Endothelial cell of umbilical vein (primary cell): Measurements from ENCODE around the gene CCM2.

Source experiments
- EZH2 ChIP-seq: IDR thresholded peaks from 2 replicates; pipeline ENCODE4 v1.6.1; 2012; ENCODE audit warnings: borderline replicate concordance, low read depth, mild to moderate bottlenecking, moderate library complexity, low read length, inconsistent platforms; ENCODE audit not compliant: severe bottlenecking
- FOS ChIP-seq: IDR thresholded peaks from 2 replicates; pipeline ENCODE4 v1.6.1; 2011; ENCODE audit warnings: mild to moderate bottlenecking, low read length, moderate library complexity, borderline replicate concordance; ENCODE audit not compliant: insufficient read depth
- GATA2 ChIP-seq: IDR thresholded peaks from 2 replicates; pipeline ENCODE4 v1.7.0; 2011; ENCODE audit warnings: low read depth, mild to moderate bottlenecking, moderate library complexity, mixed read lengths, low read length; ENCODE audit not compliant: insufficient read length, insufficient read depth
- JUN ChIP-seq: IDR thresholded peaks from 2 replicates; pipeline ENCODE4 v1.6.1; 2011; ENCODE audit warnings: borderline replicate concordance, low read depth; ENCODE audit not compliant: insufficient read length, insufficient read depth
- MYC ChIP-seq: IDR thresholded peaks from one replicate; pipeline ENCODE4 v1.6.1; 2011; ENCODE audit warnings: mild to moderate bottlenecking, low read depth, low read length
- POLR2A ChIP-seq: IDR thresholded peaks from 2 replicates; pipeline ENCODE4 v1.6.1; 2012; ENCODE audit warnings: low read depth, mild to moderate bottlenecking, control low read depth, low read length
- POLR2AphosphoS5 ChIP-seq: IDR thresholded peaks from 2 replicates; pipeline ENCODE4 v1.6.1; 2012; ENCODE audit warnings: low read depth, mild to moderate bottlenecking, control low read depth, low read length, moderate library complexity; ENCODE audit not compliant: insufficient read depth
- TF ChIP-seq, protein P1 (sequence below), 2 donors: IDR thresholded peaks; 1 replicate in 1 of 2; 2 replicates in 1 of 2; pipeline ENCODE4 v1.5.1; 2011; ENCODE audit warnings: low read length in 2 of 2, mild to moderate bottlenecking in 2 of 2, moderate library complexity in 2 of 2, control low read depth in 1 of 2, inconsistent platforms in 1 of 2, low read depth in 1 of 2; ENCODE audit not compliant: insufficient read depth in 1 of 2; ENCODE audit errors: extremely low read depth in 1 of 2
- TF ChIP-seq, protein P2 (sequence below): IDR thresholded peaks from 2 replicates; pipeline ENCODE4 v1.6.1; 2011; ENCODE audit not compliant: insufficient read depth, insufficient read length

DNA sequence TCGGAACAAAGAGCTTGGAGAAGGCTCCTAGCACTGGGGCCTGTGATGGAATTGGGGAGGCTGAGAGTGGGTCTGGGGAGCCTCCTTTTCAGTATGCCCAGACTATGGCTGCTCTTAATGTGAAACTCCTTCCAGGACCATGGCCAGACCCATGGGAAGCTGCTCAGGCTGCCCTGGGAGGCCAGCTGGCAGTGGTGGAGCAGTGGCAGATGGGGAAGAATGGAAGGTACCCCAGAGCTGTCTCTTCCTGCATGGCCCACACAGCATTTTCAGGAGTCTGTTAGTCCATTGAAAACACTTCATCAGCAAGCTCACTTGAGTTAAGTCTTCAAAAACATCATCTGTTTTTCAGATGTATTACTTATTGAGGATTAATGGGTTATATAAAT is 70.2 kb downstream of the CCM2 start:
- TF ChIP-seq, protein P1, sequence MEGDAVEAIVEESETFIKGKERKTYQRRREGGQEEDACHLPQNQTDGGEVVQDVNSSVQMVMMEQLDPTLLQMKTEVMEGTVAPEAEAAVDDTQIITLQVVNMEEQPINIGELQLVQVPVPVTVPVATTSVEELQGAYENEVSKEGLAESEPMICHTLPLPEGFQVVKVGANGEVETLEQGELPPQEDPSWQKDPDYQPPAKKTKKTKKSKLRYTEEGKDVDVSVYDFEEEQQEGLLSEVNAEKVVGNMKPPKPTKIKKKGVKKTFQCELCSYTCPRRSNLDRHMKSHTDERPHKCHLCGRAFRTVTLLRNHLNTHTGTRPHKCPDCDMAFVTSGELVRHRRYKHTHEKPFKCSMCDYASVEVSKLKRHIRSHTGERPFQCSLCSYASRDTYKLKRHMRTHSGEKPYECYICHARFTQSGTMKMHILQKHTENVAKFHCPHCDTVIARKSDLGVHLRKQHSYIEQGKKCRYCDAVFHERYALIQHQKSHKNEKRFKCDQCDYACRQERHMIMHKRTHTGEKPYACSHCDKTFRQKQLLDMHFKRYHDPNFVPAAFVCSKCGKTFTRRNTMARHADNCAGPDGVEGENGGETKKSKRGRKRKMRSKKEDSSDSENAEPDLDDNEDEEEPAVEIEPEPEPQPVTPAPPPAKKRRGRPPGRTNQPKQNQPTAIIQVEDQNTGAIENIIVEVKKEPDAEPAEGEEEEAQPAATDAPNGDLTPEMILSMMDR (IDR thresholded peaks at IDR 0.05; ENCODE audit: extremely low read depth in 1 of 2, insufficient read depth in 1 of 2, low read depth in 1 of 2, low read length in 2 of 2), result no peak
- TF ChIP-seq POLR2A (no peak), FOS (no peak), EZH2 (no peak), POLR2AphosphoS5 (no peak), JUN (no peak), MYC (no peak), GATA2 (no peak)
- TF ChIP-seq, protein P2, sequence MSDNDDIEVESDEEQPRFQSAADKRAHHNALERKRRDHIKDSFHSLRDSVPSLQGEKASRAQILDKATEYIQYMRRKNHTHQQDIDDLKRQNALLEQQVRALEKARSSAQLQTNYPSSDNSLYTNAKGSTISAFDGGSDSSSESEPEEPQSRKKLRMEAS, result no peak
